Endodermal cell (in vitro differentiated cells): Measurements from ENCODE around the gene CHDH. TPM values are rescaled to one million over a fixed set of nuclear protein-coding genes. Genes with fewer than 3 reads are reported as not detected.

Experiments used
- DNase-seq: peaks from one replicate; pipeline ENCODE4 v3.0.0-alpha.2; 2017
- H3K27ac ChIP-seq: 2 replicates; pipeline ENCODE4 v1.5.1; 2013; ENCODE audit warnings: mild to moderate bottlenecking, low read depth, low read length, moderate library complexity
- H3K27me3 ChIP-seq: 2 replicates; pipeline ENCODE4 v1.6.1; 2013; ENCODE audit warnings: mild to moderate bottlenecking, low read length, moderate library complexity; ENCODE audit not compliant: insufficient read depth, control insufficient read depth, poor library complexity, severe bottlenecking
- H3K36me3 ChIP-seq: 2 replicates; pipeline ENCODE4 v1.7.0; 2013; ENCODE audit warnings: mild to moderate bottlenecking, low read length, moderate library complexity; ENCODE audit not compliant: control insufficient read depth, insufficient read depth
- H3K4me1 ChIP-seq: one replicate; pipeline ENCODE4 v1.7.0; 2013; ENCODE audit warnings: low read length; ENCODE audit not compliant: control insufficient read depth, insufficient read depth
- H3K4me3 ChIP-seq: 2 replicates; pipeline ENCODE4 v1.5.1; 2013; ENCODE audit warnings: mild to moderate bottlenecking, low read length, moderate library complexity
- H3K9ac ChIP-seq: 2 replicates; pipeline ENCODE4 v1.6.1; 2013; ENCODE audit warnings: mild to moderate bottlenecking, low read length, moderate library complexity; ENCODE audit not compliant: poor library complexity, severe bottlenecking; ENCODE audit errors: extremely low read depth
- H3K9me3 ChIP-seq: 2 replicates; pipeline ENCODE4 v1.6.1; 2013; ENCODE audit warnings: mild to moderate bottlenecking, low read length, moderate library complexity; ENCODE audit not compliant: control insufficient read depth
- H3K27ac Mint-ChIP-seq: 2 replicates; pipeline ENCODE4 v1.8.0; 2020; ENCODE audit warnings: mixed read lengths
- H3K27me3 Mint-ChIP-seq: 2 replicates; pipeline ENCODE4 v1.8.0; 2021; ENCODE audit warnings: mild to moderate bottlenecking, mixed read lengths; ENCODE audit not compliant: insufficient read depth
- H3K36me3 Mint-ChIP-seq: 2 replicates; pipeline ENCODE4 v1.8.0; 2020; ENCODE audit warnings: low read depth, mixed read lengths
- H3K4me1 Mint-ChIP-seq: 2 replicates; pipeline ENCODE4 v1.8.0; 2020; ENCODE audit warnings: mixed read lengths
- H3K4me3 Mint-ChIP-seq: 2 replicates; pipeline ENCODE4 v1.8.0; 2020; ENCODE audit warnings: mild to moderate bottlenecking, moderate library complexity, mixed read lengths
- H3K9me3 Mint-ChIP-seq: 2 replicates; pipeline ENCODE4 v1.8.0; 2020; ENCODE audit warnings: mild to moderate bottlenecking, mixed read lengths
- CTCF ChIP-seq: fragments of 200-600 bp; sonication (generic); conservative IDR thresholded peaks from 2 replicates; pipeline ENCODE4 v1.5.0; 2021; ENCODE audit warnings: antibody characterized with exemption, mild to moderate bottlenecking
- WGBS, 2 experiments: methylation state at CpG; one replicate each; pipeline versions ENCODE4 v1.1.5 to v1.1.7; 2013; ENCODE audit warnings: missing lambda C conversion rate in 2 of 2, mixed read lengths in 1 of 2; ENCODE audit not compliant: insufficient coverage in 1 of 2, insufficient read length in 1 of 2; 5-methylcytosine and 5-hydroxymethylcytosine counted together
- total RNA-seq, 2 donors: library from RNA; stranded (reverse); fragmentation: NEBNext Ultra II Directional in 1 of 2; extraction: Animal tissue kit (Norgen Biotek cat#: 25700) in 1 of 2; gene quantifications; 2 replicates in 1 of 2; 3 replicates in 1 of 2; pipeline ENCODE4 v1.2.1, GENCODE V29; 2021

The CHDH gene
- total RNA-seq, 2 donors from 2014 or later = 12.7 to 21.4 TPM

- TF ChIP-seq CTCF = no peak
- Mint-ChIP-seq H3K27me3 (peaks cover 2% of the 10 kb centered on the region), H3K27ac (no peak overlapping the region), H3K4me1 (no peaks in the 10 kb centered on the region), H3K9me3 (no peaks in the 10 kb centered on the region), H3K36me3 (no peaks in the 10 kb centered on the region), H3K4me3 (no peak overlapping the region)
- Histone ChIP-seq H3K4me3 (no peak overlapping the region), H3K27me3 (no peaks in the 10 kb centered on the region), H3K9me3 (no peaks in the 10 kb centered on the region), H3K9ac (no peak overlapping the region), H3K27ac (no peak overlapping the region), H3K4me1 (no peaks in the 10 kb centered on the region), H3K36me3 (no peaks in the 10 kb centered on the region)
- WGBS, 2 experiments = 67 to 90% methylated on average over 1 to 10 of the region's 10 CpGs
- peak; percentile 39 for DNase-seq
Observed at GRCh38 chr3:53806182-53807116, 39.8 kb downstream of the CHDH start.

GRCh38 chr3:53805463-53806159 is 40.6 kb downstream of the CHDH start:
- Histone ChIP-seq H3K9me3 (no peaks in the 10 kb centered on the region), H3K4me1 (no peaks in the 10 kb centered on the region), H3K27me3 (no peaks in the 10 kb centered on the region), H3K27ac (no peak overlapping the region), H3K4me3 (no peak overlapping the region), H3K36me3 (no peaks in the 10 kb centered on the region), H3K9ac (no peak overlapping the region)
- DNase-seq = no peak
- Mint-ChIP-seq H3K36me3 (no peaks in the 10 kb centered on the region), H3K4me3 (no peak overlapping the region), H3K9me3 (no peaks in the 10 kb centered on the region), H3K27me3 (peaks cover 2% of the 10 kb centered on the region), H3K4me1 (no peaks in the 10 kb centered on the region), H3K27ac (no peak overlapping the region)
- no peak for TF ChIP-seq CTCF
- WGBS, 2 experiments = 90% methylated on average over 3 to 4 of the region's 4 CpGs

- Histone ChIP-seq H3K4me1 (no peaks in the 10 kb centered on the region), H3K27me3 (no peaks in the 10 kb centered on the region), H3K4me3 (no peak overlapping the region), H3K9ac (no peak overlapping the region), H3K27ac (no peak overlapping the region), H3K36me3 (no peaks in the 10 kb centered on the region), H3K9me3 (no peaks in the 10 kb centered on the region)
- peak; percentile 79 for DNase-seq
- no peak for TF ChIP-seq CTCF
- WGBS, 2 experiments = 70 to 81% methylated on average over 7 to 14 of the region's 14 CpGs
- Mint-ChIP-seq H3K27me3 (peaks cover 2% of the 10 kb centered on the region), H3K4me1 (no peaks in the 10 kb centered on the region), H3K36me3 (no peaks in the 10 kb centered on the region), H3K27ac (no peak overlapping the region), H3K9me3 (no peaks in the 10 kb centered on the region), H3K4me3 (no peak overlapping the region)
Observed at GRCh38 chr3:53804697-53805462, 41.3 kb downstream of the CHDH start.
